GM12873 (cell line): ENCODE data around the gene ALG12.

Experiments
- TF ChIP-seq, protein P1 (sequence below): IDR thresholded peaks from 2 replicates; pipeline ENCODE4 v1.5.1; 2012; ENCODE audit warnings: low read depth, mild to moderate bottlenecking, moderate library complexity, low read length, control low read depth; ENCODE audit not compliant: insufficient read depth; ENCODE audit errors: missing control alignments

Gene ALG12

DNA sequence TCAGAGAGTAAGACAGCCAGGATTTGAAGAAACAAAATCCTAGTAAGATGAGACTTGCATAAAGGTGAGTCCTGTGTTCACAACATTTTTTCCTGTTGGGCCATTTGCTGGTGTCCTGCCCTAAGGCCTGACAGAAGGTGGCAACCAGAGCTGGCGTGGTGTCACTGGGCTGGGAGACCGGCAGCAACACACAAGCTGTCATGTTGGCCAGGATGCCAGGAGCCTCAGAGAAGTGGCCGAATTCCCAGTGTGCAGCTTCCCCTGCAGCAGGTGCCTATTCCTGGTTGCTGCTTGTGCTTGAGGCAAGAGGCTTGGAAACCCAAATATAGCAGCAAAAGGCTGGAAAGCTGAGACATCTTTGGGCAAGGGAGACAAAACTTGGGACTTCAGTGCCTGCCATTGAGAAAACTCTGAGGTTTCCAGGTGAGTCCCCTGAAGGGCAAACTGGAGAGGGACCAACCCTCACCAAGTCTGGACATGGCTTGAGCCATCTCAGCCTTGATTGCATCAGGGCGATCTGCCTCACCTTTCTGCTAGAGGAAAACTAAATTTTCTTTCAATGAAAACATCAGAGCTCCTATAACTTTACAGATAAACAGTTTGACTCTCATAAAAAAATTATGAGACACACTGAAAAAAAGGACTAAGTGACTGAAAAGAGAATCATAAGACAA is 25.9 kb downstream of the ALG12 start:
- TF ChIP-seq, protein P1, sequence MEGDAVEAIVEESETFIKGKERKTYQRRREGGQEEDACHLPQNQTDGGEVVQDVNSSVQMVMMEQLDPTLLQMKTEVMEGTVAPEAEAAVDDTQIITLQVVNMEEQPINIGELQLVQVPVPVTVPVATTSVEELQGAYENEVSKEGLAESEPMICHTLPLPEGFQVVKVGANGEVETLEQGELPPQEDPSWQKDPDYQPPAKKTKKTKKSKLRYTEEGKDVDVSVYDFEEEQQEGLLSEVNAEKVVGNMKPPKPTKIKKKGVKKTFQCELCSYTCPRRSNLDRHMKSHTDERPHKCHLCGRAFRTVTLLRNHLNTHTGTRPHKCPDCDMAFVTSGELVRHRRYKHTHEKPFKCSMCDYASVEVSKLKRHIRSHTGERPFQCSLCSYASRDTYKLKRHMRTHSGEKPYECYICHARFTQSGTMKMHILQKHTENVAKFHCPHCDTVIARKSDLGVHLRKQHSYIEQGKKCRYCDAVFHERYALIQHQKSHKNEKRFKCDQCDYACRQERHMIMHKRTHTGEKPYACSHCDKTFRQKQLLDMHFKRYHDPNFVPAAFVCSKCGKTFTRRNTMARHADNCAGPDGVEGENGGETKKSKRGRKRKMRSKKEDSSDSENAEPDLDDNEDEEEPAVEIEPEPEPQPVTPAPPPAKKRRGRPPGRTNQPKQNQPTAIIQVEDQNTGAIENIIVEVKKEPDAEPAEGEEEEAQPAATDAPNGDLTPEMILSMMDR, result no peak

DNA sequence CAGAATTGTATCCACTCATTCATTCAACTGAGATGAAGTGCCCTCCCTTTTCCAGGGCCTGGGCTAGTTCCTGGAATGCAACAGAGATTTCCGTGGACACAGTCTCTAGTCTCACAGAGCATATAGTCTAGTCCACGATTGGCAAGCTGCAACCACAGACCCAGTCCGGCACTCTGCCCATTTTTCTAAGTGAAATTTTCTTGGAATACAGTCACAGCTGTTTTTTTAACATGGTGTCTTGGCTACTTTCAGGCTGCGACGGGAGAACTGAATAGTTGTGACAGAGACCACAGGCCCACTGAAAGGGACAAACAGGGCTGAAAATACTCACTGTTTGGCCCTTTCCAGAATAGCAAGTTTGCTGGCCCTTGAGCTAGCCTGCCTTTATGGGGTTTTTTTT is 29.2 kb downstream of the ALG12 start:
- TF ChIP-seq, protein P1, result no peak

DNA sequence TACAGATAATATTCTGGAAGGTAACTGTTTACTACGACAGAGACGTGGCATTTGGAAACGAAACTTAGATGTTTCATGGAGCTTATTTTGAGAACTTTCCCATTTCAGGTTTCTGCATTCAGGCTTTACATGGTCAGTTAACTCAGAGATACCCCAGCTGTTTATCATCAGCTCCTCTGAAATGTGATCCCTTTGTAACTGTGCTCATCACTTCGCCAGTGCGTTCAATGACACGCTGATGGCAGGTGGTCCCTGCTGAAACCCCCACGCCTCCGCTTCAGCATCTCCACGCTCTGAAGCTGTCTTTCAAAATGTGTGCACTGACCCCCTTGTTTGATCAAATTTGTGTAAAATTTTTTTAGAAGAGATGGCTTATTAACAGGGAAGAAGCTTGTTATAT is 30.5 kb downstream of the ALG12 start:
- TF ChIP-seq, protein P1, result no peak

DNA sequence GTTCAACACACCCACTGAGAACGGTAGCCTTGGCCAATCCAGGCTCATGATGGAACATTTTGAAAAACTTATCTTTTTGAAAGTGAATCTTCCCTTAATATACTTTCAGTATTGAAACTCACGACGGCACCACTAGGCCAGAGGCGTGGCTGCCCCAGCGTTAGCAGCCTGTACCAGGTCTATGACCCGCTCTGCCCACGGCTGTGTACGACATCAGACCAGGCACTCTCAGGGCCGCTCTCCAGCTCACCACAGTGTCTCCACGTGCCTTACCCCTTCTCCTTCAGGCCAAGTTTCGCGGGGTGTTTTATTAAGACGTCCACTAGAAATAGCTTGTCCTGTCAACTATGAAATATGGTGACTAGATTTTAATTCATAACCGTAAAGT is 31.2 kb downstream of the ALG12 start:
- TF ChIP-seq, protein P1, result no peak

DNA sequence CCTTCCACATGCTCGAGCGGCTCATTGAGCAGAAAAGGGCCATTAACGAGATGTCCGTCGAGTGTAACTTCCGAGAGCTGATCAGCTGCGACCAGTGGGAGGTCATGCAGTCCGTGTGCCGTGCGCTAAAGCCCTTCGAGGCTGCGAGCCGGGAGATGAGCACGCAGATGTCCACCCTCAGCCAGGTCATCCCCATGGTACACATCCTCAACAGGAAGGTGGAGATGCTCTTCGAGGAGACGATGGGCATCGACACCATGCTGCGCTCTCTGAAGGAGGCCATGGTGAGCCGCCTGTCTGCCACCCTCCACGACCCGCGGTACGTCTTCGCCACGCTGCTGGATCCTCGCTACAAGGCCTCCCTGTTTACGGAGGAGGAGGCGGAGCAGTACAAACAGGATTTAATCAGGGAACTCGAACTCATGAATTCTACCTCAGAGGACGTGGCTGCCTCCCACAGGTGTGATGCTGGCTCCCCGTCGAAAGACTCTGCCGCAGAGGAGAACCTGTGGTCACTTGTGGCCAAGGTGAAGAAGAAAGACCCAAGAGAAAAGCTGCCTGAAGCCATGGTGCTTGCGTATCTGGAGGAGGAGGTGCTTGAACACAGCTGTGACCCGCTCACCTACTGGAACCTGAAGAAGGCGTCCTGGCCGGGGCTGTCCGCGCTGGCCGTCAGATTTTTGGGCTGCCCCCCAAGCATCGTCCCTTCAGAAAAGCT is 31.7 kb downstream of the ALG12 start:
- TF ChIP-seq, protein P1, result no peak

DNA sequence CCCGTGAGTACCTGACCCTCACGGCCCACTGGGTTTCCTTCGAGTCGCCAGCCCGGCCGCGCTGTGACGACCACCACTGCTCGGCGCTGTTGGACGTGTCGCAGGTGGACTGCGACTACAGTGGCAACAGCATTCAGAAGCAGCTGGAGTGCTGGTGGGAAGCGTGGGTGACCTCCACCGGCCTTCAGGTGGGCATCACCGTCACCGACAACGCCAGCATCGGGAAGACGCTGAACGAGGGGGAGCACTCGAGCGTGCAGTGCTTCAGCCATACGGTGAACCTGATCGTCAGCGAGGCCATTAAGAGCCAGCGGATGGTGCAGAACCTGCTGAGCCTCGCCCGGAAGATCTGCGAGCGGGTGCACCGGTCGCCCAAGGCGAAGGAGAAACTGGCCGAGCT is 32.4 kb downstream of the ALG12 start:
- TF ChIP-seq, protein P1, result no peak

DNA sequence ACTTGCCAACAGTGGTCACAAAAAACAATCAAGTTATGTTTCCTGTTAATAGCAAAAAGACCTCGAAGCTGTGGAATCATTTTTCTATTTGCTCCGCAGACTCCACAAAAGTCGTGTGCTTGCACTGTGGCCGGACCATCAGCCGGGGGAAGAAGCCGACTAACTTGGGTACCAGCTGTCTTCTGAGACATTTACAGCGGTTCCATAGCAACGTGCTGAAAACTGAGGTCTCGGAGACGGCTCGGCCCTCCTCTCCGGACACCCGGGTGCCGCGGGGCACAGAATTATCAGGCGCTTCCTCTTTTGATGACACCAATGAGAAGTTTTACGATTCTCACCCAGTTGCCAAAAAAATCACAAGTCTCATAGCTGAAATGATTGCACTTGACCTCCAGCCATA is 33.0 kb downstream of the ALG12 start:
- TF ChIP-seq, protein P1, result no peak
